ENCODE data around the gene RNF207.

DNA sequence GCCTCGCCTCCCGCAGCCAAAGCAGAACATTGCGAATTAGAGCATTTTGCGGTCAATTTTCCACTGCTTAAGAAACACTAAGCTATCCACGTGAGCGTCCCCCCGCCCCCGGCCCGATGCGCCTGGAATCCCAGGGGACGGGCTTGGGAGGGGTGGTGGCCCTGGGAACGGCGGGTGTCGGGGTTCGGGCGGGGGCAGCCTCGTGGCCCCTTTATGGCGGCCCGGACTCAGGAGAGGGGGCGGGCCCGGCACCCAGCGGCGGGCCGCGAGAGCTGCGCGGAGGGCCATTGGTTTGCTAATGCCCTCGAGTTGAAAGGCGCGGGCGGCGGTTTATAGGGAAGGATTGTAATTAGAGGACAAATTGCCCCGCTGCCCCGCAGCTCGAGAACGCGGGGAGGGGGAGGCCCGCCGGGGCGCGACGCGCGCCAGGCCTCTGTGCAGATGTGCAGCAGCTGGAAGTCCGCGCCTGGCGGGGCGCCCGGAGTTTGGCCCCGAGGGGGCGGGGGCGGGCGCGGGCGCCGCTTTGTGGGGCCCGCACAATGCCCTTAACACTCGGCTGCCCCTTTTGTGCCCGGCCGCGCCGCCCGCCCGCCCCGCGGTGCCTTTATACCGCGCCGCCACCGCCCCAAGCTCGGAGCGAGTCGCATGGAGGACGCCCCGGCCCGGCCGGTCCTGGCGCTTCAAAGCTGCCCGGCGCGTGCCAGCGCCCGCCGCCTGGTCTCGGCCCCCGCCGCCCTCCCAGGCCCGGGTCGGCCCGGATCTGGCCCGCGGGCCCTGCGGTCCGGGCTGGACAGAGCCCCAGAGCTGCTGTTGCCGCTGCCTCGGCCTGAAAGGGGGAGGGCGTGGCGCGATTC lies 36.2 kb downstream of the RNF207 start:
- TF ChIP-seq, protein P1, sequence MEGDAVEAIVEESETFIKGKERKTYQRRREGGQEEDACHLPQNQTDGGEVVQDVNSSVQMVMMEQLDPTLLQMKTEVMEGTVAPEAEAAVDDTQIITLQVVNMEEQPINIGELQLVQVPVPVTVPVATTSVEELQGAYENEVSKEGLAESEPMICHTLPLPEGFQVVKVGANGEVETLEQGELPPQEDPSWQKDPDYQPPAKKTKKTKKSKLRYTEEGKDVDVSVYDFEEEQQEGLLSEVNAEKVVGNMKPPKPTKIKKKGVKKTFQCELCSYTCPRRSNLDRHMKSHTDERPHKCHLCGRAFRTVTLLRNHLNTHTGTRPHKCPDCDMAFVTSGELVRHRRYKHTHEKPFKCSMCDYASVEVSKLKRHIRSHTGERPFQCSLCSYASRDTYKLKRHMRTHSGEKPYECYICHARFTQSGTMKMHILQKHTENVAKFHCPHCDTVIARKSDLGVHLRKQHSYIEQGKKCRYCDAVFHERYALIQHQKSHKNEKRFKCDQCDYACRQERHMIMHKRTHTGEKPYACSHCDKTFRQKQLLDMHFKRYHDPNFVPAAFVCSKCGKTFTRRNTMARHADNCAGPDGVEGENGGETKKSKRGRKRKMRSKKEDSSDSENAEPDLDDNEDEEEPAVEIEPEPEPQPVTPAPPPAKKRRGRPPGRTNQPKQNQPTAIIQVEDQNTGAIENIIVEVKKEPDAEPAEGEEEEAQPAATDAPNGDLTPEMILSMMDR (IDR thresholded peaks at IDR 0.05; ENCODE audit: low read length), result no peak
- peak; percentile 98 for TF ChIP-seq EZH2 (optimal IDR thresholded peaks at IDR 0.05; ENCODE audit: low read depth, low read length)
- TF ChIP-seq EZH2phosphoT487 (IDR thresholded peaks at IDR 0.05; ENCODE audit: low read length), result peak; percentile 57; the same call in 1 of the 2 replicates
